ENCODE results near the gene SNTA1.
"Not testable (repeated sequence)": the region's sequence is repeated elsewhere in the genome, so short reads cannot be mapped to it uniquely, and the experiment has no call there.

DNA sequence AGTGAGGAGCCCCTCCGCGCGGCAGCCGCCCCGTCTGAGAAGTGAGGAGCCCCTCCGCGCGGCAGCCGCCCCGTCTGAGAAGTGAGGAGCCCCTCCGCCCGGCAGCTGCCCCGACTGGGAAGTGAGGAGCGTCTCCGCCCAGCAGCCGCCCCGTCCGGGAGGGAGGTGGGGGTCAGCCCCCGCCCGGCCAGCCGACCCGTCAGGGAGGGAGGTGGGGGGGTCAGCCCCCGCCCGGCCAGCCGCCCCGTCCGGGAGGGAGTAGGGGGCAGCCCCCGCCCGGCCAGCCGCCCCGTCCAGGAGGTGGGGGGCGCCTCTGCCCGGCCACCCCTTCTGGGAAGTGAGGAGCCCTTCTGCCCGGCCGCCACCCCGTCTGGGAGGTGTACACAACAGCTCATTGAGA lies 54.2 kb downstream of the SNTA1 start:
- TF ChIP-seq, protein P1, sequence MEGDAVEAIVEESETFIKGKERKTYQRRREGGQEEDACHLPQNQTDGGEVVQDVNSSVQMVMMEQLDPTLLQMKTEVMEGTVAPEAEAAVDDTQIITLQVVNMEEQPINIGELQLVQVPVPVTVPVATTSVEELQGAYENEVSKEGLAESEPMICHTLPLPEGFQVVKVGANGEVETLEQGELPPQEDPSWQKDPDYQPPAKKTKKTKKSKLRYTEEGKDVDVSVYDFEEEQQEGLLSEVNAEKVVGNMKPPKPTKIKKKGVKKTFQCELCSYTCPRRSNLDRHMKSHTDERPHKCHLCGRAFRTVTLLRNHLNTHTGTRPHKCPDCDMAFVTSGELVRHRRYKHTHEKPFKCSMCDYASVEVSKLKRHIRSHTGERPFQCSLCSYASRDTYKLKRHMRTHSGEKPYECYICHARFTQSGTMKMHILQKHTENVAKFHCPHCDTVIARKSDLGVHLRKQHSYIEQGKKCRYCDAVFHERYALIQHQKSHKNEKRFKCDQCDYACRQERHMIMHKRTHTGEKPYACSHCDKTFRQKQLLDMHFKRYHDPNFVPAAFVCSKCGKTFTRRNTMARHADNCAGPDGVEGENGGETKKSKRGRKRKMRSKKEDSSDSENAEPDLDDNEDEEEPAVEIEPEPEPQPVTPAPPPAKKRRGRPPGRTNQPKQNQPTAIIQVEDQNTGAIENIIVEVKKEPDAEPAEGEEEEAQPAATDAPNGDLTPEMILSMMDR (IDR thresholded peaks at IDR 0.05; ENCODE audit: low read length): not testable (repeated sequence)
- not testable (repeated sequence) for TF ChIP-seq EZH2 (IDR thresholded peaks at IDR 0.05; ENCODE audit: borderline replicate concordance, low read length)
